Vagina (tissue), 2 donors: ENCODE results near the gene SOX15.

ENCODE experiments used
- POLR2A ChIP-seq, 2 donors: fragments of 450-650 bp; IDR thresholded peaks; one replicate each; pipeline ENCODE4 v1.6.1; 2017; ENCODE audit warnings: antibody characterized with exemption in 2 of 2, mild to moderate bottlenecking in 2 of 2, moderate library complexity in 2 of 2
- POLR2AphosphoS5 ChIP-seq, 2 donors: sonication (generic); formaldehyde crosslinking; IDR thresholded peaks; one replicate each; pipeline ENCODE4 v1.9.0; 2017; ENCODE audit warnings: antibody characterized with exemption in 2 of 2, mild to moderate bottlenecking in 2 of 2, low read depth in 1 of 2; ENCODE audit not compliant: insufficient read depth in 1 of 2
- TF ChIP-seq, protein P1 (sequence below), 3 experiments: fragments of 450-650 bp in 2 of 3; fragments of 200-600 bp in 1 of 3; sonication (generic) in 1 of 3; IDR thresholded peaks; one replicate each; pipeline ENCODE4 v1.5.1; 2017 to 2019; ENCODE audit warnings: antibody characterized with exemption in 3 of 3, mild to moderate bottlenecking in 2 of 3, moderate library complexity in 2 of 3

- TF ChIP-seq, protein P1, sequence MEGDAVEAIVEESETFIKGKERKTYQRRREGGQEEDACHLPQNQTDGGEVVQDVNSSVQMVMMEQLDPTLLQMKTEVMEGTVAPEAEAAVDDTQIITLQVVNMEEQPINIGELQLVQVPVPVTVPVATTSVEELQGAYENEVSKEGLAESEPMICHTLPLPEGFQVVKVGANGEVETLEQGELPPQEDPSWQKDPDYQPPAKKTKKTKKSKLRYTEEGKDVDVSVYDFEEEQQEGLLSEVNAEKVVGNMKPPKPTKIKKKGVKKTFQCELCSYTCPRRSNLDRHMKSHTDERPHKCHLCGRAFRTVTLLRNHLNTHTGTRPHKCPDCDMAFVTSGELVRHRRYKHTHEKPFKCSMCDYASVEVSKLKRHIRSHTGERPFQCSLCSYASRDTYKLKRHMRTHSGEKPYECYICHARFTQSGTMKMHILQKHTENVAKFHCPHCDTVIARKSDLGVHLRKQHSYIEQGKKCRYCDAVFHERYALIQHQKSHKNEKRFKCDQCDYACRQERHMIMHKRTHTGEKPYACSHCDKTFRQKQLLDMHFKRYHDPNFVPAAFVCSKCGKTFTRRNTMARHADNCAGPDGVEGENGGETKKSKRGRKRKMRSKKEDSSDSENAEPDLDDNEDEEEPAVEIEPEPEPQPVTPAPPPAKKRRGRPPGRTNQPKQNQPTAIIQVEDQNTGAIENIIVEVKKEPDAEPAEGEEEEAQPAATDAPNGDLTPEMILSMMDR (IDR thresholded peaks at IDR 0.05) = no peak
- TF ChIP-seq POLR2A (IDR thresholded peaks at IDR 0.05) (no peak), POLR2AphosphoS5 (IDR thresholded peaks at IDR 0.05; ENCODE audit: insufficient read depth in 1 of 2, low read depth in 1 of 2) (no peak)
Observed at GRCh38 chr17:7550344-7550743, 39.5 kb downstream of the SOX15 start.
